HG03108 (cell line): ENCODE measurements around the gene PADI1.

Experiments
- ATAC-seq: cut with Tn5 transposase; IDR thresholded peaks from one replicate; pipeline ENCODE4 v1.9.1; 2021; ENCODE audit warnings: moderate library complexity; ENCODE audit not compliant: unreplicated experiment

PADI1 gene

GRCh38 chr1:17265950-17266349 is 61.0 kb downstream of the PADI1 start:
- ATAC-seq = no peak

- ATAC-seq = no peak
These were observed 66.2 kb downstream of the PADI1 start for GRCh38 chr1:17270891-17271765.

GRCh38 chr1:17272066-17272465 is 67.1 kb downstream of the PADI1 start:
- ATAC-seq = no peak

GRCh38 chr1:17272646-17273045 is 67.7 kb downstream of the PADI1 start:
- no peak for ATAC-seq

GRCh38 chr1:17273096-17273495 is 68.2 kb downstream of the PADI1 start:
- no peak for ATAC-seq

- ATAC-seq = no peak
These were observed 69.5 kb downstream of the PADI1 start for GRCh38 chr1:17274186-17275170.

- ATAC-seq = no peak
These were observed 71.6 kb downstream of the PADI1 start for GRCh38 chr1:17276568-17276967.

GRCh38 chr1:17277511-17278159 is 72.7 kb downstream of the PADI1 start:
- ATAC-seq = no peak

- no peak for ATAC-seq
These were observed 74.3 kb downstream of the PADI1 start for GRCh38 chr1:17278996-17279830.

- ATAC-seq = no peak
These were observed 75.5 kb downstream of the PADI1 start for GRCh38 chr1:17280436-17280835.

- ATAC-seq = no peak
These were observed 76.0 kb downstream of the PADI1 start for GRCh38 chr1:17280894-17281293.

- no peak for ATAC-seq
These were observed 76.8 kb downstream of the PADI1 start for GRCh38 chr1:17281775-17282181.

GRCh38 chr1:17282836-17283235 is 77.9 kb downstream of the PADI1 start:
- no peak for ATAC-seq

- ATAC-seq = no peak
These were observed 81.7 kb downstream of the PADI1 start for GRCh38 chr1:17286646-17287045.

- no peak for ATAC-seq
These were observed 82.3 kb downstream of the PADI1 start for GRCh38 chr1:17287130-17287776.

GRCh38 chr1:17289721-17290120 is 84.8 kb downstream of the PADI1 start:
- no peak for ATAC-seq

GRCh38 chr1:17290553-17290952 is 85.6 kb downstream of the PADI1 start:
- no peak for ATAC-seq

- ATAC-seq = no peak
These were observed 87.6 kb downstream of the PADI1 start for GRCh38 chr1:17292299-17293160.
